ENCODE data around the gene GTF2E1.

GRCh38 chr3:120699333-120699732 lies 43.2 kb upstream of the GTF2E1 start:
- TF ChIP-seq GATA3 (IDR thresholded peaks at IDR 0.05; ENCODE audit: low read depth, low read length): no peak
- TF ChIP-seq GATA2 (IDR thresholded peaks at IDR 0.05; ENCODE audit: low read depth, low read length): no peak

Data from SH-SY5Y (cell line).